GM12892 (cell line): Measurements from ENCODE around the gene MPDU1.

Experiments used
- POLR2A ChIP-seq: IDR thresholded peaks from 2 replicates; pipeline ENCODE4 v1.6.1; 2011; ENCODE audit warnings: low read depth, low read length, control low read depth
- POLR2AphosphoS5 ChIP-seq: IDR thresholded peaks from 2 replicates; pipeline ENCODE4 v1.6.1; 2011; ENCODE audit warnings: low read depth, low read length, control low read depth

DNA sequence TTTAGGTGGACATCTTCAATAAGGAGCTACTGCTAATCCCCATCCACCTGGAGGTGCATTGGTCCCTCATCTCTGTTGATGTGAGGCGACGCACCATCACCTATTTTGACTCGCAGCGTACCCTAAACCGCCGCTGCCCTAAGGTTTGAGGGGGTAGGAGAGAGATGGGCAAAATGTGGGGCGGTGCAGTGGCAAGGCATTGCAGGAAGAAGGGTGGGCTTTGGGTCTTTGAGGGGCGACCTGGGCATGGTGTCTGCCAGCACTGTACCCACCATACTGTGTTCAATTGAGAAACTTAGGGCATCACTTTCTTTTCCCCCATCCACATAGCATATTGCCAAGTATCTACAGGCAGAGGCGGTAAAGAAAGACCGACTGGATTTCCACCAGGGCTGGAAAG is 13.3 kb upstream of the MPDU1 start:
- no peak for TF ChIP-seq POLR2AphosphoS5
- no peak for TF ChIP-seq POLR2A
